Prostate gland (tissue), 2 donors: Measurements from ENCODE around the gene IER3IP1.
"Not testable (repeated sequence)": the region's sequence is repeated elsewhere in the genome, so short reads cannot be mapped to it uniquely, and the experiment has no call there.

ENCODE experiments used
- POLR2A ChIP-seq: fragments of 450-650 bp; IDR thresholded peaks from one replicate; pipeline ENCODE4 v1.6.1; 2016; ENCODE audit warnings: antibody characterized with exemption, mild to moderate bottlenecking
- POLR2AphosphoS5 ChIP-seq: sonication (generic); formaldehyde crosslinking; IDR thresholded peaks from one replicate; pipeline ENCODE4 v1.6.1; 2017; ENCODE audit warnings: antibody characterized with exemption
- TF ChIP-seq, protein P1 (sequence below), 4 experiments: fragments of 200-600 bp in 2 of 4; fragments of 450-650 bp in 2 of 4; sonication (generic) in 2 of 4; IDR thresholded peaks; 1 replicate in 3 of 4; 2 replicates in 1 of 4; pipeline ENCODE4 v1.5.1; 2016 to 2019; ENCODE audit warnings: antibody characterized with exemption in 4 of 4, mild to moderate bottlenecking in 2 of 4, moderate library complexity in 2 of 4

- TF ChIP-seq, protein P1, sequence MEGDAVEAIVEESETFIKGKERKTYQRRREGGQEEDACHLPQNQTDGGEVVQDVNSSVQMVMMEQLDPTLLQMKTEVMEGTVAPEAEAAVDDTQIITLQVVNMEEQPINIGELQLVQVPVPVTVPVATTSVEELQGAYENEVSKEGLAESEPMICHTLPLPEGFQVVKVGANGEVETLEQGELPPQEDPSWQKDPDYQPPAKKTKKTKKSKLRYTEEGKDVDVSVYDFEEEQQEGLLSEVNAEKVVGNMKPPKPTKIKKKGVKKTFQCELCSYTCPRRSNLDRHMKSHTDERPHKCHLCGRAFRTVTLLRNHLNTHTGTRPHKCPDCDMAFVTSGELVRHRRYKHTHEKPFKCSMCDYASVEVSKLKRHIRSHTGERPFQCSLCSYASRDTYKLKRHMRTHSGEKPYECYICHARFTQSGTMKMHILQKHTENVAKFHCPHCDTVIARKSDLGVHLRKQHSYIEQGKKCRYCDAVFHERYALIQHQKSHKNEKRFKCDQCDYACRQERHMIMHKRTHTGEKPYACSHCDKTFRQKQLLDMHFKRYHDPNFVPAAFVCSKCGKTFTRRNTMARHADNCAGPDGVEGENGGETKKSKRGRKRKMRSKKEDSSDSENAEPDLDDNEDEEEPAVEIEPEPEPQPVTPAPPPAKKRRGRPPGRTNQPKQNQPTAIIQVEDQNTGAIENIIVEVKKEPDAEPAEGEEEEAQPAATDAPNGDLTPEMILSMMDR (IDR thresholded peaks at IDR 0.05): not testable (repeated sequence)
- not testable (repeated sequence) for TF ChIP-seq POLR2A, POLR2AphosphoS5
These were observed 6.0 kb upstream of the IER3IP1 start for GRCh38 chr18:47182156-47182555.
